Stimulated activated naive CD8-positive, alpha-beta T cell treated with anti-CD3 and anti-CD28 coated beads, Interleukin-15, Interleukin-2, amounts not matched to agents 100 ng/mL and 50 ng/mL, for 24 hours (primary cell): ENCODE data around the gene SYT6.
"Not testable (repeated sequence)": the region's sequence is repeated elsewhere in the genome, so short reads cannot be mapped to it uniquely, and the experiment has no call there.

ENCODE experiments used
- H3K27ac Mint-ChIP-seq: one replicate; pipeline ENCODE4 v1.8.0; 2021; ENCODE audit warnings: mild to moderate bottlenecking, mixed read lengths
- H3K27me3 Mint-ChIP-seq: one replicate; pipeline ENCODE4 v1.8.0; 2021; ENCODE audit warnings: mixed read lengths
- H3K36me3 Mint-ChIP-seq: one replicate; pipeline ENCODE4 v1.8.0; 2021; ENCODE audit warnings: low read depth, mixed read lengths
- H3K4me1 Mint-ChIP-seq: one replicate; pipeline ENCODE4 v1.8.0; 2021; ENCODE audit warnings: low read depth, mixed read lengths
- H3K4me3 Mint-ChIP-seq: one replicate; pipeline ENCODE4 v1.8.0; 2021; ENCODE audit warnings: mild to moderate bottlenecking, mixed read lengths
- H3K9me3 Mint-ChIP-seq: one replicate; pipeline ENCODE4 v1.8.0; 2021; ENCODE audit warnings: mixed read lengths

SYT6 gene

GRCh38 chr1:114081437-114082303, 72.0 kb downstream of the SYT6 start:
- H3K27ac Mint-ChIP-seq: no peak overlapping the region
- H3K36me3 Mint-ChIP-seq: no peaks in the 10 kb centered on the region
- H3K9me3 Mint-ChIP-seq: no peaks in the 10 kb centered on the region
- no peak overlapping the region for H3K4me3 Mint-ChIP-seq
- H3K4me1 Mint-ChIP-seq: no peaks in the 10 kb centered on the region
- H3K27me3 Mint-ChIP-seq: no peaks in the 10 kb centered on the region

GRCh38 chr1:114080511-114081436, 72.9 kb downstream of the SYT6 start:
- Mint-ChIP-seq H3K27me3 (peaks cover 3% of the 10 kb centered on the region), H3K4me1 (no peaks in the 10 kb centered on the region), H3K4me3 (no peak overlapping the region), H3K9me3 (no peaks in the 10 kb centered on the region), H3K36me3 (no peaks in the 10 kb centered on the region), H3K27ac (no peak overlapping the region)

GRCh38 chr1:114079596-114080190, 74.0 kb downstream of the SYT6 start:
- Mint-ChIP-seq H3K27me3 (peaks cover 3% of the 10 kb centered on the region), H3K36me3 (no peaks in the 10 kb centered on the region), H3K4me1 (no peaks in the 10 kb centered on the region), H3K4me3 (no peak overlapping the region), H3K27ac (no peak overlapping the region), H3K9me3 (no peaks in the 10 kb centered on the region)

- Mint-ChIP-seq H3K4me3 (no peak overlapping the region), H3K9me3 (peaks cover 8% of the 10 kb centered on the region), H3K4me1 (no peaks in the 10 kb centered on the region), H3K27ac (no peak overlapping the region), H3K27me3 (peaks cover 3% of the 10 kb centered on the region), H3K36me3 (no peaks in the 10 kb centered on the region)
Observed at GRCh38 chr1:114078116-114078515, 75.6 kb downstream of the SYT6 start.

- Mint-ChIP-seq H3K27ac (no peak overlapping the region), H3K36me3 (no peaks in the 10 kb centered on the region), H3K27me3 (peaks cover 3% of the 10 kb centered on the region), H3K4me3 (no peak overlapping the region), H3K9me3 (peaks cover 8% of the 10 kb centered on the region), H3K4me1 (no peaks in the 10 kb centered on the region)
Observed at GRCh38 chr1:114077188-114077587, 76.5 kb downstream of the SYT6 start.

GRCh38 chr1:114076308-114076707, 77.4 kb downstream of the SYT6 start:
- no peak overlapping the region for H3K4me3 Mint-ChIP-seq

GRCh38 chr1:114075546-114076242, 78.0 kb downstream of the SYT6 start:
- H3K36me3 Mint-ChIP-seq: no peaks in the 10 kb centered on the region
- no peak overlapping the region for H3K4me3 Mint-ChIP-seq
- peaks cover 7% of the 10 kb centered on the region for H3K27me3 Mint-ChIP-seq
- H3K9me3 Mint-ChIP-seq: peaks cover 15% of the 10 kb centered on the region
- no peak overlapping the region for H3K27ac Mint-ChIP-seq
- no peaks in the 10 kb centered on the region for H3K4me1 Mint-ChIP-seq

More at GRCh38 chr1:114076308-114076707, 77.4 kb downstream of the SYT6 start:
- Mint-ChIP-seq H3K27ac (no peak overlapping the region), H3K27me3 (peaks cover 7% of the 10 kb centered on the region), H3K36me3 (no peaks in the 10 kb centered on the region), H3K9me3 (peaks cover 15% of the 10 kb centered on the region), H3K4me1 (no peaks in the 10 kb centered on the region)

- H3K9me3 Mint-ChIP-seq: peaks cover 15% of the 10 kb centered on the region
- H3K27ac Mint-ChIP-seq: no peak overlapping the region
- no peak overlapping the region for H3K4me3 Mint-ChIP-seq
- H3K4me1 Mint-ChIP-seq: no peaks in the 10 kb centered on the region
- H3K27me3 Mint-ChIP-seq: peaks cover 7% of the 10 kb centered on the region
- no peaks in the 10 kb centered on the region for H3K36me3 Mint-ChIP-seq
Observed at GRCh38 chr1:114075105-114075504, 78.6 kb downstream of the SYT6 start.

GRCh38 chr1:114072246-114072645, 81.4 kb downstream of the SYT6 start:
- Mint-ChIP-seq H3K4me1 (no peaks in the 10 kb centered on the region), H3K9me3 (peaks cover 15% of the 10 kb centered on the region), H3K36me3 (no peaks in the 10 kb centered on the region), H3K4me3 (no peak overlapping the region), H3K27me3 (peaks cover 7% of the 10 kb centered on the region), H3K27ac (no peak overlapping the region)

GRCh38 chr1:114069762-114070161, 83.9 kb downstream of the SYT6 start:
- H3K36me3 Mint-ChIP-seq, H3K27me3 Mint-ChIP-seq, H3K4me1 Mint-ChIP-seq, H3K27ac Mint-ChIP-seq, H3K4me3 Mint-ChIP-seq: not testable (repeated sequence)
- H3K9me3 Mint-ChIP-seq: peaks cover 15% of the 10 kb centered on the region

GRCh38 chr1:114068684-114069083, 85.0 kb downstream of the SYT6 start:
- H3K9me3 Mint-ChIP-seq: peaks cover 12% of the 10 kb centered on the region
- not testable (repeated sequence) for H3K4me3 Mint-ChIP-seq, H3K27me3 Mint-ChIP-seq, H3K4me1 Mint-ChIP-seq, H3K36me3 Mint-ChIP-seq, H3K27ac Mint-ChIP-seq

- H3K27ac Mint-ChIP-seq, H3K36me3 Mint-ChIP-seq, H3K27me3 Mint-ChIP-seq, H3K4me3 Mint-ChIP-seq, H3K4me1 Mint-ChIP-seq, H3K9me3 Mint-ChIP-seq: not testable (repeated sequence)
Observed at GRCh38 chr1:114065671-114066070, 88.0 kb downstream of the SYT6 start.

GRCh38 chr1:114063544-114063943, 90.1 kb downstream of the SYT6 start:
- no peaks in the 10 kb centered on the region for H3K4me1 Mint-ChIP-seq
- H3K4me3 Mint-ChIP-seq: no peak overlapping the region

GRCh38 chr1:114062477-114063099, 91.1 kb downstream of the SYT6 start:
- Mint-ChIP-seq H3K27ac (no peak overlapping the region), H3K27me3 (peaks cover 3% of the 10 kb centered on the region), H3K9me3 (no peaks in the 10 kb centered on the region), H3K36me3 (no peaks in the 10 kb centered on the region), H3K4me3 (no peak overlapping the region), H3K4me1 (no peaks in the 10 kb centered on the region)

More at GRCh38 chr1:114063544-114063943, 90.1 kb downstream of the SYT6 start:
- Mint-ChIP-seq H3K36me3 (no peaks in the 10 kb centered on the region), H3K9me3 (no peaks in the 10 kb centered on the region), H3K27me3 (peaks cover 3% of the 10 kb centered on the region), H3K27ac (no peak overlapping the region)
